HL-60 (cell line): ENCODE data around the gene MBD5.
"Not testable (repeated sequence)": the region's sequence is repeated elsewhere in the genome, so short reads cannot be mapped to it uniquely, and the experiment has no call there.

ENCODE experiments used
- DNase-seq, 2 experiments: peaks; one replicate each; pipeline ENCODE4 v3.0.0-alpha.2; 2010 to 2020; ENCODE audit warnings: low read depth in 1 of 2, low spot score in 1 of 2
- H3K27ac ChIP-seq: fragments of 250-450 bp; sonication (Bioruptor Pico); replicated peaks from 2 replicates; pipeline ENCODE4 v1.5.1; 2020; ENCODE audit warnings: mild to moderate bottlenecking, moderate library complexity
- H3K27me3 ChIP-seq: fragments of 250-450 bp; sonication (Bioruptor Pico); 2 replicates; pipeline ENCODE4 v1.5.1; 2021; ENCODE audit warnings: mild to moderate bottlenecking, moderate library complexity; ENCODE audit not compliant: insufficient read depth, poor library complexity, severe bottlenecking
- H3K4me3 ChIP-seq: replicated peaks from 2 replicates; pipeline ENCODE4 v1.5.1; 2011; ENCODE audit warnings: mild to moderate bottlenecking, control low read depth, low read length; ENCODE audit not compliant: insufficient read depth
- CTCF ChIP-seq: IDR thresholded peaks from one replicate; pipeline ENCODE4 v1.5.1; 2011; ENCODE audit warnings: low read length, control low read depth, inconsistent platforms; ENCODE audit not compliant: insufficient read depth
- GABPA ChIP-seq: IDR thresholded peaks from 2 replicates; pipeline ENCODE4 v1.6.1; 2012; ENCODE audit warnings: low read depth
- POLR2AphosphoS5 ChIP-seq: IDR thresholded peaks from 2 replicates; pipeline ENCODE4 v1.6.1; 2012; ENCODE audit warnings: low read depth
- REST ChIP-seq: IDR thresholded peaks from 2 replicates; pipeline ENCODE4 v1.6.1; 2012; ENCODE audit warnings: low read depth; ENCODE audit not compliant: insufficient replicate concordance
- SPI1 ChIP-seq: IDR thresholded peaks from 2 replicates; pipeline ENCODE4 v1.6.1; 2012; ENCODE audit warnings: low read depth, mild to moderate bottlenecking, borderline replicate concordance

The MBD5 gene

GRCh38 chr2:148540022-148540421 lies 519.1 kb downstream of the MBD5 start:
- Histone ChIP-seq H3K27ac (no peak overlapping the region), H3K27me3 (no peaks in the 10 kb centered on the region), H3K4me3 (no peak overlapping the region)
- TF ChIP-seq POLR2AphosphoS5 (no peak), GABPA (no peak), CTCF (no peak), SPI1 (no peak), REST (no peak)
- no peak for DNase-seq

- TF ChIP-seq SPI1 (no peak), POLR2AphosphoS5 (no peak), REST (no peak), GABPA (no peak), CTCF (no peak)
- Histone ChIP-seq H3K27me3 (no peaks in the 10 kb centered on the region), H3K4me3 (no peak overlapping the region), H3K27ac (no peak overlapping the region)
- DNase-seq = no peak
Measured at GRCh38 chr2:148541792-148542191, 520.9 kb downstream of the MBD5 start.

GRCh38 chr2:148542614-148543013 lies 521.7 kb downstream of the MBD5 start:
- no peak overlapping the region for H3K27ac ChIP-seq
- no peak for TF ChIP-seq GABPA
- no peak for TF ChIP-seq SPI1
- TF ChIP-seq POLR2AphosphoS5 = no peak
- no peak for TF ChIP-seq CTCF
- TF ChIP-seq REST = no peak
- H3K27me3 ChIP-seq = no peaks in the 10 kb centered on the region
- no peak for DNase-seq
- H3K4me3 ChIP-seq = no peak overlapping the region

GRCh38 chr2:148543088-148543540 lies 522.2 kb downstream of the MBD5 start:
- not testable (repeated sequence) for H3K27ac ChIP-seq, H3K4me3 ChIP-seq, DNase-seq, H3K27me3 ChIP-seq
